Fibroblast of skin of back (primary cell): ENCODE data around the gene MYOM1.
"Not testable (repeated sequence)": the region's sequence is repeated elsewhere in the genome, so short reads cannot be mapped to it uniquely, and the experiment has no call there.

Source experiments
- DNase-seq: peaks from one replicate; pipeline ENCODE4 v3.0.0-alpha.2; 2013

Gene MYOM1

DNA sequence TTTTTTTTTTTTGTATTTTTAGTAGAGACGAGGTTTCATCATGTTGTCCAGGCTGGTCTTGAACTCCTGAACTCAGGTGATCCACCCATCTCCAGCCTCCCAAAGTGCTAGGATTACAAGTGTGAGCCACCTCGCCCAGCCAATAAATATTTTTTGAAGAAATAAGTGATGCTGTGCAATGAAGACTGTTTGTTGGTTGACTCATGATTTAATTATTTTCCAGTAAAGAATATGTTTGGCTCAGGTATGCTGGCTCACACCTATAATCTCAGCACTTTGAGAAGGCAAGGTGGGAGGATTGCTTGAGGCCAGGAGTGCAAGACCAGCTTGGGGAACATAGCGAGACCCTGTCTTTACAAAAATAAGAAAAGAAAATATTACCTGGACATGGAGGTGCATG is 165.0 kb downstream of the MYOM1 start:
- no peak for DNase-seq

DNA sequence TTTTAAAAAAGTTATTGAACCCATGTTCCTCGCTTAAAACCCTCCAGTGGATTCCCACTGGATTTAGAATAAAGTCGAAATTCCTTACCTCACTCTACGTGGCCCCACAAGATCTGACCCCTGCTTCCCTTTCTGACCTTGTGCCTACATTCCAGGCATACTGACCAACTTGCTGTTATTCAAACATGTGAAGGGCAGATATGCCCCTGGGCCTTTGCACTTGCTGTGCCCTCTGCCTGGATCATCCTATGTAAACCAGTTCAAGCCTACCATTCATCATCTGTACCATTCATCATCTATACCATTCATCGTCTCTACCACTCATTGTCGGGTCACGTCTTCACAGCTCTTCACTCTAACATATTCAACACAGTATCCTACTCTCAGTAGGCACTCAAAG is 165.6 kb downstream of the MYOM1 start:
- no peak for DNase-seq

DNA sequence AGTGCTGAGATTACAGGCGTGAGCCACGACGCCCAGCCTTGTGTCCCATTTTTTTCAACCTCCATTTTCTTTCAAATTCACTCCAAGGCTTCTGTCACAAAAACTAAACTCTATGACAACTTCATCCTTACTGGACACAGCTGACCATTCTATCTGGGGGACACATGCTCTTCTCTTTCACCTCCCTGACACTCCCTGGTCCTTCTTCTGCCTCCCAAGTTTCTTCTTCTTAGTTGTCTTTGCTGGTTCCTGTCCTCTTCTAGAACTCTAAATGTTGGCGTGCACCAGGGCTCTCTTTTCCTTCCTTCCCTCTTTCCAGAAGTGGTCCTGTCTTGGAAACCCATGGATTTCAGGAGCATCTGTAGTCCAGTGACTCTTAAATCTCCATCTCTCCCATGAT is 166.7 kb downstream of the MYOM1 start:
- DNase-seq = no peak

DNA sequence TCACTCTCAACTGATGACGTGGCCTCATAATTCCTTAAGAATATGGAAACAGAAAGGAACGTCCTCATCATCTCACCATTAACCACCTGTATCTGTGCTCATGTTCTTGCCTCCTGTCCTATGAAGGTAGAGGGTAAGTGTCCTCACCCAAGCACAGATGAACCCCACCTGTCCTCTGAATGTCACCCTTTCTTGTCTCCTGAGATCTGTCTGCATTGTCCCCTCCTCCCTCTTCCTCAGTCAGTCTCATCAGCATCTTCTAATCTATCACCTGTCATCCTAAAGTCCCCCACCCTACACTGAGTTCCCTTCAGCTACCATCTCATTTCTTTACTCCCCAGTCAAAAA is 167.4 kb downstream of the MYOM1 start:
- no peak for DNase-seq

DNA sequence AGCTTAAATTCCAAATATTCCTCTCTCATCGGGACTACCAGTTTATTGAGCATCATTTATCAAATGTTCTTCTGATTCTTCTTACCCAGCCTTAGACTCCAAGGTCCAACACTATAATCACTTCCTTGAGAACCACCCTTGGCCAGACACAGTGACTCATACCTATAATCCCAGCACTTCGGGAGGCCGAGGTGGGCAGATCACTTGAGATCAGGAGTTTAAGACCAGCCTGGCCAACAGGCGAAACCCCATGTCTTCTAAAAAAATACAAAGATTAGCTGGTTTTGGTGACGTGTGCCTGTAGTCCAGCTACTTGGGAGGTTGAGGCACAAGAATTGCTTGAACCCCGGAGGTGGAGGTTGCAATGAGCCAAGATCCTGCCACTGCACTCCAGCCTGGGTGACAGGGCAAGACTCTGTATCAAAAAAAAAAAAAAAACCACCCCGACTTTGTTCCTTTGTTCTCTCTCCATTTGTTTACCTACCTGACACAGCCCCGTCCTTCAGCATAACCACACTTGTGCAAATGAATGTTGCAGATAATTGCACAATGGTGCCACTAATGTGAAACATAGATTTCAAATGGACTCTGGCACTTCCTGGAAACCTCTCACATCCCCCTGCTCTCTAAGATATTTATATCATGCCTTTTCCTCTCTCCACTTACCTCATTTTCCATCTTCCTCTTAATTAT is 167.9 kb downstream of the MYOM1 start:
- DNase-seq = no peak

DNA sequence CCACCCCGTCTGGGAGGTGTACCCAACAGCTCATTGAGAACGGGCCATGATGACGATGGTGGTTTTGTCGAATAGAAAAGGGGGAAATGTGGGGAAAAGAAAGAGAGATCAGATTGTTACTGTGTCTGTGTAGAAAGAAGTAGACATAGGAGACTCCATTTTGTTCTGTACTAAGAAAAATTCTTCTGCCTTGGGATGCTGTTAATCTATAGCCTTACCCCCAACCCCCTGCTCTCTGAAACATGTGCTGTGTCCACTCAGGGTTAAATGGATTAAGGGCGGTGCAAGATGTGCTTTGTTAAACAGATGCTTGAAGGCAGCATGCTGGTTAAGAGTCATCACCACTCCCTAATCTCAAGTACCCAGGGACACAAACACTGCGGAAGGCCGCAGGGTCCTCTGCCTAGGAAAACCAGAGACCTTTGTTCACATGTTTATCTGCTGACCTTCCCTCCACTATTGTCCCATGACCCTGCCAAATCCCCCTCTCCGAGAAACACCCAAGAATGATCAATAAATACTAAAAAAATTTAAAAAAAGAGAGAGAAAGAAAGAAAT is 169.8 kb downstream of the MYOM1 start:
- DNase-seq = not testable (repeated sequence)

DNA sequence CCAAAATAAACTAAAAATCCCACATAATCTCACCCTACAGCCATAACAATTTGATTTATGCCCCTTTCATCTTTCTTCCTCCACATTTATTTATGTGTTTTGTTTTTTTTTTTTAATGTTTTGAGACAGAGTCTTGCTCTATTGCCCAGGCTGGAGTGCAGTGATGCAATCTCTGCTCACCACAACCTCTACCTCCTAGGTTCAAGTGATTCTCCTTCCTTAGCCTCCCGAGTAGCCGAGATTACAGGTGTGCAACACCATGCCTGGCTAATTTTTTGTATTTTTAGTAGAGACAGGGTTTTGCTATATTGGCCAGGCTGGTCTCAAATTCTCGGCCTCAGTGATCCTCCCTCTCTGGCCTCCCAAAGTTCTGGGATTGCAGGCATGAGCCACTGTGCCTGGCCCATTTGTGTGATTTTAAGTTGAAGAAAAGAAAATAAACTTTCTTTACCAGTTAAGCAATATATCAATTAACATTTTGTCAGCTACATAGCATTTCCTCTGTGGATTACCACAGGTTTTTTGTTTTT is 170.9 kb downstream of the MYOM1 start:
- DNase-seq = no peak

DNA sequence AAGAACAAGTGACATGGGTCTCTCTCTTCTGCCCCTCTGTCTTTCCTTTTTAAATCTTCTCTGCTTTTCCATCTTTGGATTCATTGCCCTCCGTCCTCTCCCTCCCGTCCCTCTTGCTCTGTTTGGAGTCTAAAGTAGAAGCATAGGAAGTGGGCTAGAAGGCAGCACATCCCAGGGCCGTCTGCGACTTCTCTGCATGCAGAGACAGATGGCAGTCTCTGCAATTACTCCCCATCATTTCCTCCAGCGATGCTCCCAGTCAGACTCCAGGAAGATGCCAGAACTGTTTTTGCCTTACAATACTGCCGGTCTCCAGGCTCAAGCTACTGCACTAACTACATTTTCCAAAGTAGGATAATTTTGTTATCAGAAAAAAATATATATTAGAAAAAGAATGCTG is 171.6 kb downstream of the MYOM1 start:
- DNase-seq = no peak

DNA sequence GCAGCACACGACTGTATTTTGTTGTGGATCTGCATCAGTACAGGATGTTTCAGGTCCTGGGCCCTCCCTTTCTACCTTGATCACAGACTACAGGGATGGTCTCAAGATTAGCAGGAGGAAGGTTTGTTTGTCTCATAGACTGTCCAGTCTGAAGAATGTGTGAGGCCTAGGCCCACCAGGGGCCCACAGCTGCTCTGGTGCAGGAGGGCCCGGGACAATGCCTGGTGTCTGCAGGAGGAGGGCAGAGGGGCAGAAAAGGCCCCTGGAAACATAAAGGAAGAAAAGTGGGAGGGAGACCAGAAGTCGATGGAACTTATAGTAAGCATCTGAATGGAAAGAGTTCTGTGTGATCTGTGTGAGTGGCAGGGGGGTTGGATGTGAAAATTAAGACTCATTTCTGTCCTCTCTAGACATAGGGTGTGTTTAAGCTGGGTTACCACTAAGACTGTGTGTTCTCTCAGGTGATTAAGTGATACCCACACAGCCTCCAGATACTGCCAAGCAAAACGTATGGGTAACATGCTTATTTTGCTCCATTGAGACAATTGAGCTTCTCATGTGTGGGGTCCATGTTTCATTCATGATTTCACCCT is 173.5 kb downstream of the MYOM1 start:
- no peak for DNase-seq

DNA sequence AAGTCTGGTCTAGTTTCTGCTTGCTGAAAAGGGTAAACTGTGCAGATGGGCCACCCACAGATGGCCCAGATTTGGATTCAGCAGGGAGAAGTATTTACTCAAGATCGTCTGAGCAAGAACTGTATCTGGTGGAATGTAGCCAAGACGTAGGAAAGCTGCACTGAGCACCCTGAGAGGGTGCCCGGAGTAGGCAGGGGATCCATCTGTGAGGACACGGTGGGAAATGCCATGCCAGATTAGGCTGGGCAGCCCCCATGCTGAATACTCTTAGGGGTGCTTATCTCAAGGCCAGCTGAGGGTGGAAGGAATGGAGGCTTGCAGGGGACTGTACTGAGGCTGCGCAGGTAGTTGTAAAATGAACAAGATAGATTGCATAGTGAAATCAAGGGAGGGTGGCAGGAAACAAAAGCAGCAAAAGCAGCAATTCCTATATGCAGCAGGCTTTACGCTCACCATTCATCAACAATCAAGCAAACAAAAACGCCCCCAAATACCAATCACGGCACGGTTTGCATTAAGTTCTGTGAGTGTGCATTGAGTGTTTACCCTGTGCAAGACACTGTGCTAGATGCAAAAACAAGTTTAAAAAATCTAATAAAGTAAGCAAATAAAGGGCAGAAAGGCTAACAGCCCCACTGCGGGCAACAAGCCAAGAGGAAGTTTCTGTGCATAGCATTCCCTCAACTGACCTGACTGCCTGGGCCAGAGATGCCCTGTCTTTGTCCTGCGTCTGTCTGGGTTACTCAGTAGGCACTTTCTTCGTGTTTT is 174.7 kb downstream of the MYOM1 start:
- no peak for DNase-seq

DNA sequence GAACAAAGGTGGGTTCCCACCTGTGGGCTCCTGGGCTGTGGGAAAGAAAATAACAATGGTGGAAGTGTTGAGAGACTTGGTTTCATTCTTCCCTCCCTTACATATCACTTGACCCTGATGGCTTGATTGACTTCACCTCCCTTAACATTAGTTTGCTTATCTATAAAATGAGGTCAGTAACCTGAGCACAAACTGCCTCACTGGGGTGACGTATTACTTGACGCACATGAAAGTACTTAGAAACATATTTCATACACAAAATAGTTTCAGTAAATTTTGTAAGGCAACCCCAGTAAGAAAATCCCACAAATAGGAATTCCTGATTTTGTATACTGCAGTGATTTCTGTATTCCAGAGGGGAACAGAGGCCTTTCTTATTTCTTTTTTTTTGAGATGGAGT is 177.4 kb downstream of the MYOM1 start:
- DNase-seq = no peak

DNA sequence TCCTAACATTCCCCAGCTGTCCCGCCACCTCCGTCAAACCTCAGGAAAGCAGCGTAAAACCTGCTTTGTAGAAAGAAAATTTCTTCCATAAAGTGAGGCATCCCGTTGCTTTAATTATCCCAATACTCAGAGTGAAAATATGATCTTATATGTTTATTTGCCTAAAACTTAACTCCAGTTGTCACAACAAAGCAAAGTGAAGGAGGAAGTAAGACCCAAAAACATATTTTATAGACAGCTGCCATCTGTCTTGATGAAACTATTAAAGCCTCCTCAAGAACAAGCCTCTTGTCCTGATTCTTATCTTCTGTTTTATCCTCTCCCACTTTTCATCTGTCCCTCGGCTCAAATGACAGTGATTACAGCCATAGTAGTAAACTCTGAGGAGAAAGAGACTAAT is 177.9 kb downstream of the MYOM1 start:
- DNase-seq = no peak

DNA sequence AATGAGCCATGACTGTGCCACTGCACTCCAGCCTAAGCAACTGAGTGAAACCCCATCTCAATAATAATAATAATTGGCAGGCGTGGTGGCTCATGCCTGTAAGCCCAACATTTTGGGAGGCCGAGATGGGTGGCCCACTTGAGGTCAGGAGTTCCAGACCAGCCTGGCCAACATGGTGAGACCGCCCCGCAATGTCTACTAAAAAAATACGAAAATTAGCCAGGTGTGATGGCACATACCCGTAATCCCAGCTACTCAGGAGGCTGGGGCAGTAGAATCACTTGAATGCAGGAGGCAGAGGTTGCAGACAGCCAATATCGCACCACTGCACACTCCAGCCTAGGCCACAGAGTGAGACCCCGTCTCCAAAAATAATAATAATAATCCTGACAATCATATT is 178.9 kb downstream of the MYOM1 start:
- no peak for DNase-seq

DNA sequence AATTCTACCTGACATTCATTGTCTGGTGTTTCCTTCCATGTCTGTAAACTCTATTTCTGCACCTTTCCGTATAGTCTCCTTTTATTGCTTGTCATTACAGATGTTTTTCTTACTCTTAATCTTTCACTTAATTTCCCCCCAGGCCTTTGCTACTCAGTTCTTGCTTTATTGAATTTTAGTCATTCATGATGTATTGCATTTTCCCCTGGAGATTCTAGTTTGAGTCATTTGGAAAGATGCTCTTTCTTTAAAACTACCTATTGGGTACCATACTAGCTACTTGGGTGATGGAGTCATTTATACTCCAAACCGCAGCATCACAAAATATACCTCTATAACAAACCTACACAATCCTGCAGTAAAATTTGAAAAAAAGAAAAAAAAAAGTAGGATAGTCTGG is 179.6 kb downstream of the MYOM1 start:
- DNase-seq = no peak

DNA sequence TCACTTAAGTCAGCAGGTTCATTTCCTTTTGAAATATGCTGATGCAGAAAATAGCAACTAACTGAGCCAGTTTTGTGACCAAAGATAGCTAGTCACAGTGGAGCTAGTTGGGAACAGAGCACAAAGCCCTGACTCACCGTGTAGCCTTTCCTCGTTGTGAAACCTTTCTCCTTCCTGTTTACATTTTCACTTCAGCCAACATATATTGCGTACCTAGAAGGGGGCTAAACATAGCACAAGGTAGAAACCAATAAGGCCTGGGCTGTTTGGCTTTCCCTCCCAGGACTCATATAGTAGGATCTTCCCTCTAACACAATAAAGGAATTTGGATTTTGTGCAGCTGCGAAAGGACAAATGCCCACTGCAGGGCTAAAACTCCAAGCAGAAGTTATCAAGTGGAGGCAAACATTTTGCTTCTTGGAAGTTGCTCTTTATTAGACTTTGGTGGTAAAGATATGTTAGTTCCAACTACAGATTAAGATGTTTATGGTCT is 182.3 kb downstream of the MYOM1 start:
- DNase-seq = peak; percentile 49

DNA sequence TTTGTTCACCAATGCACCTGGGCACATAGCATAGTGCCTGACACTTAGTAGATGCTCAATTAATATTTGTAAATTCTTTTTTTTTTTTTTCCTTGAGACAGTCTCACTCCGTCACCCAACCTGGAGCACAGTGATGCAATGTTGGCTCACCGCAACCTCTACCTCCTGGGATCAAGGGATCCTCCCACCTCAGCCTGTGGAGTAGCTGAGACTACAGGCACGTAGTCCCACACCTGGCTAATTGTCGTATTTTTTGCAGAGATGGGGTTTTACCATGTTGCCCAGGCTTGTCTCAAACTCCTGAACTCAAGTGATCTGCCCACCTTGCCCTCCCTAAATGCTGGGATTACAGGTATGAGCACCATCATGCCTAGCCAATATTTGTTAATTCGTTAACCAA is 183.7 kb downstream of the MYOM1 start:
- DNase-seq = no peak

DNA sequence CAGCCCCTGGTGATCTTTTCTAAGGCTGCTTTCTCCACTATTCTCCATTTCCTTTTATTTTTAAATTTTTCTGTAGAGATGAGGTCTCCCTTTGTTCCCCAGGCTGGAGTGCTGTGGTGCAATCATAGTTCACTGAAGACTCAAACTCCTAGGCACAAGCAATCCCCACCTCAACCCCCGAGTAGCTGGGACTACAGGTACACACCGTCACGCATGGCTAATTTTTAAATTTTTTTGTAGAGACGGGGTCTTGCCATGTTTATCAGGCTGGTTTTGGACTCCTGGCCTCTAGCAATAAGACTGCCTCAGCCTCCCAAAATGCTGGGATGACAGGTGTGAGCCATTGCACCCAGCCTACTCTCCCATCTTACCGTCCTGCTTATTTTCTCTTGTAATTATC is 184.1 kb downstream of the MYOM1 start:
- no peak for DNase-seq

DNA sequence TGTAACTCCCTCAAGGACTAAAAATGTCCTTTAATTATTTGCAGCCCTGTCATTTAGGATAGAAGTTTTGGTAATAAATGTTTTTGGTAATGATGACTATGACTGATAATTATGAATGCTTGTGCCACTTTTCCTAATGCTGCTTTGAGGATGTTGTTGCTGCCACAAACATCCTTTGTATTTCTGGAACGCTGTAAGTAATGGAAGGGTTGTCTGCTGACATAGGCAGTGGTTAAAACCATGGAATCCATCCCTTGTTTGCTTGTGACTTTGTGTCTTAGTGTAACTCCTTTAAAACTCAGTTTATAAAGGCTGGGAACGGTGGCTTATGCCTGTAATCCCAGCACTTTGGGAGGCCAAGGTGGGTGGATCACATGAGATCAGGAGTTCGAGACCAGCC is 187.0 kb downstream of the MYOM1 start:
- DNase-seq = no peak

DNA sequence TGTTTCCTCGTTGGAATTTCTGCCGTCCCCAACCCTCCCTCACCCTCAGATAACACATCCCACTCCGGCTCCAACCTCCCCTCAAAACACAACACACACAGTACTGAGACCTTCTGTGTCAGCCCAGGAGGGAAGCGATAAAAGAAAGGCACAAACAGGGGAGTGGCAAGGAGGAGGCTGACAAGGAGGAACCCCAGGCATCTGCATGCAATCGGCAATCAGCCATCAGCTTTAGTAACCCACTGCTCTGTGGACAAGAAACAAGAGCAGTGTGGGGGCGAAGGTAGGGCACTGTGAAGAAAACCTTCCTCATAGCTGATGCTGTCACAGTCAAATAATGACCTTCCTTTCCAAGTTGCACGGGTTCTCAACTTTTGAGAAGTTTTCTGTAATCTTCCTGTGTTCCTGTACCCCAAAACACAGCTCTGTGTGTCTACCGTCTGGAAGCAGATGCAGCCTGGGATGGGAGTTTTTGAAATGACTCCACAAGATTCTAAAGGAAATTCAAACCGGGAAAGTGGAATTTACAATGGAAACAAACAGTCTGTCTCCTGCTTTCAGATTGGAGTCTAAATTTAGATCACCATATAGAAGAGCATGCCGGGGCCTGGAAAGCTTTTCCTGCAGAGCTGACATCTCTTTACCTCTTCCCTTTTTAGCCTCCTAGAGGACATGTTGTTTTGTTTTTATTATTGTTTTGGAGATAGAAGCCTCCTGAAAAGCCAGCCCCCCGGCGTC is 190.4 kb downstream of the MYOM1 start:
- DNase-seq = peak; percentile 65

DNA sequence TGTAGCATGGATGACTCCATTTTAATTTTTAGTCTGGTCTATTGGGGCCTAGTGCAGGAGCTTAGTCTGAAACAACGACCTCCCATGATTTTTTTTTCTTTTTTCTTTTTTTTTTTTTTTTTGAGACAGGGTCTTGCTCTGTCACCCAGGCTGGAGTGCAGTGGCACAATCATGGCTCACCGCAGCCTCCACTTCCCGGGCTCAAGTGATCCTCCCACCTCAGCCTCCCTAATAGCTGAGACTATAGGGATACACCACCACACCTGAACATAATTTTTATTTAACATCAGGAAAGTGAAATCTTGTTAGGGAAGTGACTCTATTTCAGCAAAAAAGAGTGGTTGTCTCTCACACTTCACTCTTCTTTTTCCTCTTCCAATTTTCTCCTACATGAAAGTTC is 191.7 kb downstream of the MYOM1 start:
- not testable (repeated sequence) for DNase-seq

DNA sequence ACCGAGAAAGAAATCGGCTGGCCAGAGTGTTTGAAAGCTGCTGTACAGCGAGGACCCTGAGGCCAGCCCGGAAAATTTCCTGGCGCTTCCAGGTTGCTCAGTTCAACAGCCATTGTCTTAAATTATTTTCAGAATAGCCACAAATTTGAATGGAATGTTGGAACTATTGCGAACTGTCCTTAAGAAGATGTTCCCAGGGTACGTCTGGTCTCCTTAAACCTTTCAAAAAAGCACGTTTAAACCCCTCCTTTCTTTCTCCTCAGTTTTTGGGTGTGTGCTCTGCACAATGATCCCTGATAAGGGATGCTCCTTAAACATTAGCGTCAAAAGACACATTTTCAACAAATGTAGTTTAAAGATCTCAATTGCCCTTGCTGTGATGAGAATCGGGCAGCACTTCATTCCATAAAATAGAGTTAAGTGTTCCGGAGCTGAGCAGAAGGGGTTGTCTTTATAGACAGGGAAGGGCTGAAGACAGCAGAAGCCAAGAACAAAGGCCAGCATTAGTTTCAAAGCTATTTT is 192.3 kb downstream of the MYOM1 start:
- no peak for DNase-seq

DNA sequence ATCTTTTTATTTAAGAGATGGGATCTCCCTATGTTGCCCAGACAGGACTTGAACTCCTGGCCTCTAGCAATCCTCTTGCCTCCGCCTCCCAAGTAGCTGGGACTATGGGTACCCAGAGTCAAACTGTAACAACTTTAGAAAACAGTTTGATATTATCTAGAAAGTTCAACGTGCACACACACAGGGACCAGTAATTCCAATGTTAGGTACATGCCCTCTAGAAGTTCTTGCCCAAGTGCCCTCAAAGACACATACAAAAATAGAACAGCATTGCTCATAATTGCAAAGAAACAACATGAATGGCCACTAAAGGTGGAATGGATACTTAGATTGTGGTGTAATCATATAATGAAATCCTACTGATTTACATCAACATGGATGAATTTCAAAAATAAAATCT is 194.2 kb downstream of the MYOM1 start:
- no peak for DNase-seq
